Body of pancreas (tissue), 4 donors: Measurements from ENCODE around the gene COL28A1.

ENCODE experiments used
- CTCF ChIP-seq, 7 experiments: fragments of 450-650 bp in 4 of 7; fragments of 200-600 bp in 3 of 7; sonication (generic) in 3 of 7; IDR thresholded peaks; one replicate each; pipeline ENCODE4 v1.5.1; 2016 to 2019; ENCODE audit warnings: antibody characterized with exemption in 7 of 7
- POLR2A ChIP-seq, 3 donors: fragments of 450-650 bp; IDR thresholded peaks; one replicate each; pipeline ENCODE4 v1.6.1; 2016; ENCODE audit warnings: antibody characterized with exemption in 3 of 3, mild to moderate bottlenecking in 2 of 3

- TF ChIP-seq CTCF (IDR thresholded peaks at IDR 0.05) (no peak), POLR2A (IDR thresholded peaks at IDR 0.05) (no peak)
Measured at GRCh38 chr7:7315851-7316250, 219.8 kb downstream of the COL28A1 start.
